Measurements from ENCODE around the gene GJA1.
"Not testable (repeated sequence)": the region's sequence is repeated elsewhere in the genome, so short reads cannot be mapped to it uniquely, and the experiment has no call there.

Gene GJA1

GRCh38 chr6:121397188-121397587, 38.3 kb upstream of the GJA1 start:
- H3K23ac ChIP-seq (ENCODE audit: low read length); H4K5ac ChIP-seq (ENCODE audit: low read length); H3K9ac ChIP-seq (ENCODE audit: low read length); H3K79me1 ChIP-seq (ENCODE audit: low read length); H2BK5ac ChIP-seq (ENCODE audit: low read length); H3K4ac ChIP-seq (ENCODE audit: low read depth, low read length); H3K4me3 ChIP-seq (ENCODE audit: low read length); H4K8ac ChIP-seq (ENCODE audit: low read depth, low read length); H3K79me2 ChIP-seq (ENCODE audit: control insufficient read depth, insufficient read depth, low read length); H3K4me2 ChIP-seq (ENCODE audit: low read length); H3K56ac ChIP-seq (ENCODE audit: low read length); H3K27me3 ChIP-seq (ENCODE audit: insufficient read depth, low read length, poor library complexity); H3K18ac ChIP-seq (ENCODE audit: low read length); H3K4me1 ChIP-seq (ENCODE audit: control insufficient read depth, low read depth, low read length); H2BK120ac ChIP-seq (ENCODE audit: low read depth, low read length); H2AK5ac ChIP-seq (ENCODE audit: low read length); DNase-seq; H2BK15ac ChIP-seq (replicated peaks; ENCODE audit: low read depth); H3K27ac ChIP-seq (ENCODE audit: low read depth, low read length); H3K36me3 ChIP-seq (ENCODE audit: control insufficient read depth, insufficient read depth, low read length): not testable (repeated sequence)
- no CpG with 5 or more reads among the region's 6 CpGs for WGBS (ENCODE audit: extremely low coverage, insufficient coverage, low lambda C conversion rate)

- WGBS (ENCODE audit: extremely low coverage, insufficient coverage, low lambda C conversion rate): no CpG with 5 or more reads among the region's 2 CpGs
Measured at GRCh38 chr6:121398127-121398526, 37.3 kb upstream of the GJA1 start.

GRCh38 chr6:121399966-121400365, 35.5 kb upstream of the GJA1 start:
- no peaks in the 10 kb centered on the region for H3K27me3 ChIP-seq (ENCODE audit: insufficient read depth, low read length, poor library complexity)
- H4K8ac ChIP-seq (ENCODE audit: low read depth, low read length): no peak overlapping the region
- WGBS (ENCODE audit: extremely low coverage, insufficient coverage, low lambda C conversion rate): no CpG with 5 or more reads among the region's 2 CpGs
- H3K18ac ChIP-seq (ENCODE audit: low read length): no peak overlapping the region
- no peak overlapping the region for H4K5ac ChIP-seq (ENCODE audit: low read length)
- peak overlapping the region; percentile 42 for H3K27ac ChIP-seq (ENCODE audit: low read depth, low read length)
- H3K4me1 ChIP-seq (ENCODE audit: control insufficient read depth, low read depth, low read length): peaks cover 2% of the 10 kb centered on the region
- H3K79me1 ChIP-seq (ENCODE audit: low read length): no peaks in the 10 kb centered on the region
- no peak overlapping the region for H2BK120ac ChIP-seq (ENCODE audit: low read depth, low read length)
- H3K4me2 ChIP-seq (ENCODE audit: low read length): no peak overlapping the region
- no peaks in the 10 kb centered on the region for H3K36me3 ChIP-seq (ENCODE audit: control insufficient read depth, insufficient read depth, low read length)
- no peak overlapping the region for H2AK5ac ChIP-seq (ENCODE audit: low read length)
- H2BK15ac ChIP-seq (replicated peaks; ENCODE audit: low read depth): no peak overlapping the region
- no peak overlapping the region for H3K23ac ChIP-seq (ENCODE audit: low read length)
- H3K4ac ChIP-seq (ENCODE audit: low read depth, low read length): peak overlapping the region; percentile 55
- DNase-seq: peak; percentile 91
- no peaks in the 10 kb centered on the region for H3K79me2 ChIP-seq (ENCODE audit: control insufficient read depth, insufficient read depth, low read length)
- H3K9ac ChIP-seq (ENCODE audit: low read length): no peak overlapping the region
- no peak overlapping the region for H3K56ac ChIP-seq (ENCODE audit: low read length)
- no peak overlapping the region for H3K4me3 ChIP-seq (ENCODE audit: low read length)
- H2BK5ac ChIP-seq (ENCODE audit: low read length): no peak overlapping the region

More at GRCh38 chr6:121398127-121398526, 37.3 kb upstream of the GJA1 start:
- Histone ChIP-seq H3K27me3 (ENCODE audit: insufficient read depth, low read length, poor library complexity) (no peaks in the 10 kb centered on the region), H3K23ac (ENCODE audit: low read length) (no peak overlapping the region), H3K79me2 (ENCODE audit: control insufficient read depth, insufficient read depth, low read length) (no peaks in the 10 kb centered on the region), H3K36me3 (ENCODE audit: control insufficient read depth, insufficient read depth, low read length) (no peaks in the 10 kb centered on the region), H4K8ac (ENCODE audit: low read depth, low read length) (no peak overlapping the region), H2BK5ac (ENCODE audit: low read length) (no peak overlapping the region), H3K79me1 (ENCODE audit: low read length) (no peaks in the 10 kb centered on the region), H2AK5ac (ENCODE audit: low read length) (no peak overlapping the region), H3K4ac (ENCODE audit: low read depth, low read length) (no peak overlapping the region), H2BK120ac (ENCODE audit: low read depth, low read length) (no peak overlapping the region), H3K27ac (ENCODE audit: low read depth, low read length) (no peak overlapping the region), H3K4me1 (ENCODE audit: control insufficient read depth, low read depth, low read length) (peaks cover 2% of the 10 kb centered on the region), H3K18ac (ENCODE audit: low read length) (no peak overlapping the region), H2BK15ac (replicated peaks; ENCODE audit: low read depth) (no peak overlapping the region), H3K4me3 (ENCODE audit: low read length) (no peak overlapping the region), H4K5ac (ENCODE audit: low read length) (no peak overlapping the region), H3K9ac (ENCODE audit: low read length) (no peak overlapping the region), H3K56ac (ENCODE audit: low read length) (no peak overlapping the region), H3K4me2 (ENCODE audit: low read length) (no peak overlapping the region)
- DNase-seq: no peak

- Histone ChIP-seq H3K27me3 (ENCODE audit: insufficient read depth, low read length, poor library complexity) (no peaks in the 10 kb centered on the region), H2AK5ac (ENCODE audit: low read length) (no peak overlapping the region), H2BK120ac (ENCODE audit: low read depth, low read length) (no peak overlapping the region), H3K79me1 (ENCODE audit: low read length) (no peaks in the 10 kb centered on the region), H3K9ac (ENCODE audit: low read length) (no peak overlapping the region), H4K8ac (ENCODE audit: low read depth, low read length) (no peak overlapping the region), H2BK5ac (ENCODE audit: low read length) (no peak overlapping the region), H3K79me2 (ENCODE audit: control insufficient read depth, insufficient read depth, low read length) (no peaks in the 10 kb centered on the region), H3K4ac (ENCODE audit: low read depth, low read length) (no peak overlapping the region), H3K4me3 (ENCODE audit: low read length) (no peak overlapping the region), H3K23ac (ENCODE audit: low read length) (no peak overlapping the region), H3K56ac (ENCODE audit: low read length) (no peak overlapping the region), H3K4me1 (ENCODE audit: control insufficient read depth, low read depth, low read length) (peaks cover 9% of the 10 kb centered on the region), H3K36me3 (ENCODE audit: control insufficient read depth, insufficient read depth, low read length) (no peaks in the 10 kb centered on the region), H3K27ac (ENCODE audit: low read depth, low read length) (no peak overlapping the region), H3K18ac (ENCODE audit: low read length) (no peak overlapping the region), H3K4me2 (ENCODE audit: low read length) (no peak overlapping the region), H4K5ac (ENCODE audit: low read length) (no peak overlapping the region), H2BK15ac (replicated peaks; ENCODE audit: low read depth) (no peak overlapping the region)
- no CpG with 5 or more reads among the region's 2 CpGs for WGBS (ENCODE audit: extremely low coverage, insufficient coverage, low lambda C conversion rate)
- no peak for DNase-seq
Measured at GRCh38 chr6:121403964-121404363, 31.5 kb upstream of the GJA1 start.

GRCh38 chr6:121405306-121405705, 30.1 kb upstream of the GJA1 start:
- Histone ChIP-seq H3K4ac (ENCODE audit: low read depth, low read length) (no peak overlapping the region), H2BK5ac (ENCODE audit: low read length) (peak overlapping the region; percentile 98), H3K18ac (ENCODE audit: low read length) (peak overlapping the region; percentile 84), H4K5ac (ENCODE audit: low read length) (no peak overlapping the region), H3K4me1 (ENCODE audit: control insufficient read depth, low read depth, low read length) (peaks cover 8% of the 10 kb centered on the region), H3K27me3 (ENCODE audit: insufficient read depth, low read length, poor library complexity) (no peaks in the 10 kb centered on the region), H3K4me3 (ENCODE audit: low read length) (no peak overlapping the region), H3K79me1 (ENCODE audit: low read length) (no peaks in the 10 kb centered on the region), H2BK120ac (ENCODE audit: low read depth, low read length) (peak overlapping the region; percentile 82), H3K79me2 (ENCODE audit: control insufficient read depth, insufficient read depth, low read length) (no peaks in the 10 kb centered on the region), H3K23ac (ENCODE audit: low read length) (peak overlapping the region; percentile 45), H4K8ac (ENCODE audit: low read depth, low read length) (no peak overlapping the region), H3K27ac (ENCODE audit: low read depth, low read length) (peak overlapping the region; percentile 23), H3K56ac (ENCODE audit: low read length) (peak overlapping the region; percentile 76), H3K36me3 (ENCODE audit: control insufficient read depth, insufficient read depth, low read length) (no peaks in the 10 kb centered on the region), H2AK5ac (ENCODE audit: low read length) (peak overlapping the region; percentile 95), H3K4me2 (ENCODE audit: low read length) (no peak overlapping the region), H3K9ac (ENCODE audit: low read length) (peak overlapping the region; percentile 48), H2BK15ac (replicated peaks; ENCODE audit: low read depth) (no peak overlapping the region)
- DNase-seq: peak; percentile 33
- no CpG with 5 or more reads among the region's 9 CpGs for WGBS (ENCODE audit: extremely low coverage, insufficient coverage, low lambda C conversion rate)

GRCh38 chr6:121408321-121408720, 27.1 kb upstream of the GJA1 start:
- no peak for DNase-seq
- Histone ChIP-seq H2BK120ac (ENCODE audit: low read depth, low read length) (no peak overlapping the region), H3K18ac (ENCODE audit: low read length) (no peak overlapping the region), H3K36me3 (ENCODE audit: control insufficient read depth, insufficient read depth, low read length) (no peaks in the 10 kb centered on the region), H4K8ac (ENCODE audit: low read depth, low read length) (no peak overlapping the region), H3K4ac (ENCODE audit: low read depth, low read length) (no peak overlapping the region), H2BK5ac (ENCODE audit: low read length) (no peak overlapping the region), H3K4me3 (ENCODE audit: low read length) (no peak overlapping the region), H4K5ac (ENCODE audit: low read length) (no peak overlapping the region), H2AK5ac (ENCODE audit: low read length) (no peak overlapping the region), H3K4me1 (ENCODE audit: control insufficient read depth, low read depth, low read length) (peaks cover 8% of the 10 kb centered on the region), H3K27ac (ENCODE audit: low read depth, low read length) (no peak overlapping the region), H3K27me3 (ENCODE audit: insufficient read depth, low read length, poor library complexity) (no peaks in the 10 kb centered on the region), H3K23ac (ENCODE audit: low read length) (no peak overlapping the region), H3K4me2 (ENCODE audit: low read length) (no peak overlapping the region), H3K9ac (ENCODE audit: low read length) (no peak overlapping the region), H3K79me2 (ENCODE audit: control insufficient read depth, insufficient read depth, low read length) (no peaks in the 10 kb centered on the region), H2BK15ac (replicated peaks; ENCODE audit: low read depth) (no peak overlapping the region), H3K56ac (ENCODE audit: low read length) (no peak overlapping the region), H3K79me1 (ENCODE audit: low read length) (no peaks in the 10 kb centered on the region)
- WGBS (ENCODE audit: extremely low coverage, insufficient coverage, low lambda C conversion rate): no CpG with 5 or more reads among the region's 19 CpGs
